ENCODE measurements around the gene CAMTA1. TPM values are rescaled to one million over a fixed set of nuclear protein-coding genes. Genes with fewer than 3 reads are reported as not detected.

Gene CAMTA1
- total RNA-seq, 1 donor from 2014 or later: 62.9 TPM

GRCh38 chr1:7651203-7651602, 865.9 kb downstream of the CAMTA1 start:
- Histone ChIP-seq H3K36me3 (no peaks in the 10 kb centered on the region), H3K9me3 (no peaks in the 10 kb centered on the region), H3K4me3 (no peak overlapping the region), H3K27ac (no peak overlapping the region), H3K4me1 (no peaks in the 10 kb centered on the region), H3K27me3 (no peaks in the 10 kb centered on the region)
- DNase-seq (ENCODE audit: extremely low spot score in 2 of 2): no peak
- intact Hi-C loops (cut with DNase I): no loop called here
- TF ChIP-seq POLR2AphosphoS5 (IDR thresholded peaks at IDR 0.05; ENCODE audit: insufficient read depth in 1 of 2, low read depth in 1 of 2): no peak
- no peak for TF ChIP-seq CTCF (IDR thresholded peaks at IDR 0.05)
- TF ChIP-seq POLR2A (IDR thresholded peaks at IDR 0.05): no peak

GRCh38 chr1:7652061-7652460, 866.8 kb downstream of the CAMTA1 start:
- Histone ChIP-seq H3K4me1 (no peaks in the 10 kb centered on the region), H3K27me3 (no peaks in the 10 kb centered on the region), H3K4me3 (no peak overlapping the region), H3K36me3 (no peaks in the 10 kb centered on the region), H3K27ac (no peak overlapping the region), H3K9me3 (no peaks in the 10 kb centered on the region)
- no peak for DNase-seq (ENCODE audit: extremely low spot score in 2 of 2)
- intact Hi-C loops (cut with DNase I): no loop called here
- TF ChIP-seq POLR2AphosphoS5 (IDR thresholded peaks at IDR 0.05; ENCODE audit: insufficient read depth in 1 of 2, low read depth in 1 of 2) (no peak), CTCF (IDR thresholded peaks at IDR 0.05) (no peak), POLR2A (IDR thresholded peaks at IDR 0.05) (no peak)

- TF ChIP-seq POLR2A (IDR thresholded peaks at IDR 0.05): no peak
- no peak for TF ChIP-seq CTCF (IDR thresholded peaks at IDR 0.05)
- no peak for TF ChIP-seq POLR2AphosphoS5 (IDR thresholded peaks at IDR 0.05; ENCODE audit: insufficient read depth in 1 of 2, low read depth in 1 of 2)
- intact Hi-C loops (cut with DNase I): no loop called here
- Histone ChIP-seq H3K9me3 (no peaks in the 10 kb centered on the region), H3K27me3 (no peaks in the 10 kb centered on the region), H3K27ac (no peak overlapping the region), H3K36me3 (no peaks in the 10 kb centered on the region), H3K4me3 (no peak overlapping the region), H3K4me1 (no peaks in the 10 kb centered on the region)
- no peak for DNase-seq (ENCODE audit: extremely low spot score in 2 of 2)
Observed at GRCh38 chr1:7652515-7653098, 867.4 kb downstream of the CAMTA1 start.

GRCh38 chr1:7654725-7655124, 869.5 kb downstream of the CAMTA1 start:
- TF ChIP-seq CTCF (IDR thresholded peaks at IDR 0.05): no peak
- no peak for TF ChIP-seq POLR2AphosphoS5 (IDR thresholded peaks at IDR 0.05; ENCODE audit: insufficient read depth in 1 of 2, low read depth in 1 of 2)
- no peak for TF ChIP-seq POLR2A (IDR thresholded peaks at IDR 0.05)

GRCh38 chr1:7655354-7655753, 870.1 kb downstream of the CAMTA1 start:
- no peak for TF ChIP-seq POLR2A (IDR thresholded peaks at IDR 0.05)
- no peak for TF ChIP-seq POLR2AphosphoS5 (IDR thresholded peaks at IDR 0.05; ENCODE audit: insufficient read depth in 1 of 2, low read depth in 1 of 2)
- no peak for TF ChIP-seq CTCF (IDR thresholded peaks at IDR 0.05)
- intact Hi-C loops (cut with DNase I): no loop called here

More at GRCh38 chr1:7654725-7655124, 869.5 kb downstream of the CAMTA1 start:
- Histone ChIP-seq H3K36me3 (no peaks in the 10 kb centered on the region), H3K27ac (no peak overlapping the region), H3K27me3 (no peaks in the 10 kb centered on the region), H3K4me1 (no peaks in the 10 kb centered on the region), H3K9me3 (no peaks in the 10 kb centered on the region), H3K4me3 (no peak overlapping the region)
- no peak for DNase-seq (ENCODE audit: extremely low spot score in 2 of 2)
- intact Hi-C loops (cut with DNase I): no loop called here

More at GRCh38 chr1:7655354-7655753, 870.1 kb downstream of the CAMTA1 start:
- no peak for DNase-seq (ENCODE audit: extremely low spot score in 2 of 2)
- Histone ChIP-seq H3K9me3 (no peaks in the 10 kb centered on the region), H3K36me3 (no peaks in the 10 kb centered on the region), H3K27me3 (no peaks in the 10 kb centered on the region), H3K4me3 (no peak overlapping the region), H3K4me1 (no peaks in the 10 kb centered on the region), H3K27ac (no peak overlapping the region)
